ENCODE data around the gene RASSF8. TPM values are rescaled to one million over a fixed set of nuclear protein-coding genes. Genes with fewer than 3 reads are reported as not detected.

Gene RASSF8
- polyA plus RNA-seq, 1 experiment, result 25.5 TPM

- H3K27me3 ChIP-seq (ENCODE audit: control insufficient read depth, insufficient read depth, low read length), result no peaks in the 10 kb centered on the region
- H3K4me3 ChIP-seq (ENCODE audit: low read depth, low read length), result peak overlapping the region; percentile 62
- ChIA-PET CTCF (interaction anchor here (0.6 to 9.1 kb wide), 6 partner anchors 15 to 678 kb away, joined by 3 to 80 read pairs (median 4); no protein-coding TSS in a partner anchor), POLR2A (interaction anchor here (0.6 to 1.0 kb wide), 3 partner anchors 8 to 587 kb away, joined by 3 read pairs; no protein-coding TSS in a partner anchor)
- no peak for DNase-seq (ENCODE audit: low read depth, low spot score)
- no peaks in the 10 kb centered on the region for H3K9me3 ChIP-seq (ENCODE audit: control insufficient read depth, insufficient read depth, low read length)
- TF ChIP-seq CTCF (IDR thresholded peaks at IDR 0.05; ENCODE audit: low read depth, low read length), result no peak
- peak overlapping the region; percentile 79 for H3K27ac ChIP-seq (ENCODE audit: low read depth, low read length)
Observed at GRCh38 chr12:26114720-26115401, 156.4 kb downstream of the RASSF8 start.

GRCh38 chr12:26116829-26117715 is 158.6 kb downstream of the RASSF8 start:
- Histone ChIP-seq H3K27me3 (ENCODE audit: control insufficient read depth, insufficient read depth, low read length) (no peaks in the 10 kb centered on the region), H3K9me3 (ENCODE audit: control insufficient read depth, insufficient read depth, low read length) (no peaks in the 10 kb centered on the region), H3K27ac (ENCODE audit: low read depth, low read length) (no peak overlapping the region), H3K4me3 (ENCODE audit: low read depth, low read length) (no peak overlapping the region)
- CTCF ChIA-PET, result interaction anchor here (1.6 to 9.1 kb wide), 3 partner anchors 496 to 584 kb away, joined by 4 to 80 read pairs (median 5); no protein-coding TSS in a partner anchor
- no peak for DNase-seq (ENCODE audit: low read depth, low spot score)
- POLR2A ChIA-PET, result no interaction called here
- TF ChIP-seq CTCF (IDR thresholded peaks at IDR 0.05; ENCODE audit: low read depth, low read length), result no peak

- Histone ChIP-seq H3K9me3 (ENCODE audit: control insufficient read depth, insufficient read depth, low read length) (no peaks in the 10 kb centered on the region), H3K4me3 (ENCODE audit: low read depth, low read length) (no peak overlapping the region), H3K27ac (ENCODE audit: low read depth, low read length) (no peak overlapping the region), H3K27me3 (ENCODE audit: control insufficient read depth, insufficient read depth, low read length) (no peaks in the 10 kb centered on the region)
- no peak for DNase-seq (ENCODE audit: low read depth, low spot score)
- CTCF ChIA-PET, result interaction anchor here (0.6 to 9.1 kb wide), 19 partner anchors 19 to 682 kb away, joined by 3 to 80 read pairs (median 7); no protein-coding TSS in a partner anchor
- POLR2A ChIA-PET, result no interaction called here
- no peak for TF ChIP-seq CTCF (IDR thresholded peaks at IDR 0.05; ENCODE audit: low read depth, low read length)
Observed at GRCh38 chr12:26118308-26118707, 159.8 kb downstream of the RASSF8 start.

- ChIA-PET CTCF (interaction anchor here (0.6 to 9.1 kb wide), 41 partner anchors 10 to 683 kb away, joined by 3 to 80 read pairs (median 5); no protein-coding TSS in a partner anchor), POLR2A (no interaction called here)
- Histone ChIP-seq H3K9me3 (ENCODE audit: control insufficient read depth, insufficient read depth, low read length) (no peaks in the 10 kb centered on the region), H3K4me3 (ENCODE audit: low read depth, low read length) (no peak overlapping the region), H3K27ac (ENCODE audit: low read depth, low read length) (no peak overlapping the region), H3K27me3 (ENCODE audit: control insufficient read depth, insufficient read depth, low read length) (no peaks in the 10 kb centered on the region)
- DNase-seq (ENCODE audit: low read depth, low spot score), result no peak
- TF ChIP-seq CTCF (IDR thresholded peaks at IDR 0.05; ENCODE audit: low read depth, low read length), result peak; percentile 71
Observed at GRCh38 chr12:26119391-26119989, 161.0 kb downstream of the RASSF8 start.

All from AG04450 (cell line).